Astrocyte (in vitro differentiated cells and primary cell): Measurements from ENCODE around the gene HBZ. TPM values are rescaled to one million over a fixed set of nuclear protein-coding genes. Genes with fewer than 3 reads are reported as not detected.

Experiments used
- DNase-seq: peaks from one replicate; pipeline ENCODE4 v3.0.0-alpha.2; 2010; ENCODE audit warnings: low read depth
- FAIRE-seq: peaks from 2 replicates; lab custom pipeline; 2011; peaks lifted over from hg19 to GRCh38; lab: Jason Lieb, UNC
- H2AFZ ChIP-seq: 2 replicates; pipeline ENCODE4 v1.6.0; 2012; ENCODE audit warnings: low read depth, low read length, inconsistent platforms
- H3K27ac ChIP-seq: 2 replicates; pipeline ENCODE4 v1.5.1; 2011; ENCODE audit warnings: low read depth, low read length, inconsistent platforms
- H3K27me3 ChIP-seq: 2 replicates; pipeline ENCODE4 v1.6.0; 2011; ENCODE audit warnings: low read length, inconsistent platforms; ENCODE audit not compliant: insufficient read depth
- H3K36me3 ChIP-seq: 2 replicates; pipeline ENCODE4 v1.5.1; 2011; ENCODE audit warnings: low read length, inconsistent platforms; ENCODE audit not compliant: insufficient read depth
- H3K4me1 ChIP-seq: 2 replicates; pipeline ENCODE4 v1.5.1; 2011; ENCODE audit warnings: low read length, inconsistent platforms; ENCODE audit not compliant: insufficient read depth
- H3K4me2 ChIP-seq: 2 replicates; pipeline ENCODE4 v1.6.0; 2012; ENCODE audit warnings: low read length, inconsistent platforms
- H3K4me3 ChIP-seq: 2 replicates; pipeline ENCODE4 v1.5.1; 2011; ENCODE audit warnings: low read depth, mild to moderate bottlenecking, low read length, inconsistent platforms; ENCODE audit not compliant: insufficient read depth
- H3K79me2 ChIP-seq: 2 replicates; pipeline ENCODE4 v1.6.0; 2012; ENCODE audit warnings: mild to moderate bottlenecking, low read length, inconsistent platforms; ENCODE audit not compliant: insufficient read depth
- H3K9ac ChIP-seq: 2 replicates; pipeline ENCODE4 v1.6.0; 2012; ENCODE audit warnings: mild to moderate bottlenecking, low read length, inconsistent platforms
- H3K9me3 ChIP-seq: 2 replicates; pipeline ENCODE4 v1.5.1; 2012; ENCODE audit warnings: low read depth, mild to moderate bottlenecking, low read length, inconsistent platforms; ENCODE audit not compliant: insufficient read depth
- H4K20me1 ChIP-seq: 2 replicates; pipeline ENCODE4 v1.6.0; 2012; ENCODE audit warnings: low read length, inconsistent platforms; ENCODE audit not compliant: insufficient read depth
- H3K27ac Mint-ChIP-seq: one replicate; pipeline ENCODE4 v1.8.0; 2021; ENCODE audit warnings: mild to moderate bottlenecking, mixed read lengths; ENCODE audit not compliant: unreplicated experiment
- H3K27me3 Mint-ChIP-seq: one replicate; pipeline ENCODE4 v1.8.0; 2021; ENCODE audit warnings: low read depth, mixed read lengths; ENCODE audit not compliant: unreplicated experiment
- H3K36me3 Mint-ChIP-seq: one replicate; pipeline ENCODE4 v1.8.0; 2021; ENCODE audit warnings: low read depth, mixed read lengths; ENCODE audit not compliant: unreplicated experiment
- H3K4me1 Mint-ChIP-seq: one replicate; pipeline ENCODE4 v1.8.0; 2021; ENCODE audit warnings: low read depth, mixed read lengths; ENCODE audit not compliant: unreplicated experiment
- H3K4me3 Mint-ChIP-seq: one replicate; pipeline ENCODE4 v1.8.0; 2021; ENCODE audit warnings: mild to moderate bottlenecking, moderate library complexity, mixed read lengths; ENCODE audit not compliant: unreplicated experiment
- H3K9me3 Mint-ChIP-seq: one replicate; pipeline ENCODE4 v1.8.0; 2021; ENCODE audit warnings: mild to moderate bottlenecking, mixed read lengths; ENCODE audit not compliant: unreplicated experiment
- CTCF ChIP-seq: IDR thresholded peaks from 2 replicates; pipeline ENCODE4 v1.5.1; 2011; ENCODE audit warnings: low read depth, mild to moderate bottlenecking, inconsistent platforms, low read length, moderate library complexity; ENCODE audit not compliant: insufficient read depth
- EZH2 ChIP-seq: IDR thresholded peaks from 2 replicates; pipeline ENCODE4 v1.6.1; 2012; ENCODE audit warnings: mild to moderate bottlenecking, low read length, inconsistent platforms; ENCODE audit not compliant: insufficient read depth
- total RNA-seq: library from RNA; stranded (reverse); gene quantifications from 2 replicates; pipeline ENCODE4 v1.2.1, GENCODE V29; 2021

HBZ gene
- total RNA-seq, 1 donor from 2014 or later: not detected

GRCh38 chr16:114327-114726 is 38.1 kb upstream of the HBZ start:
- no peaks in the 10 kb centered on the region for H3K9me3 ChIP-seq
- H3K27ac ChIP-seq: no peak overlapping the region
- H3K4me3 Mint-ChIP-seq: no peak overlapping the region
- DNase-seq: no peak
- no peak overlapping the region for H2AFZ ChIP-seq
- H3K79me2 ChIP-seq: no peaks in the 10 kb centered on the region
- H3K4me1 Mint-ChIP-seq: peaks cover 13% of the 10 kb centered on the region
- H3K27me3 Mint-ChIP-seq: no peaks in the 10 kb centered on the region
- TF ChIP-seq CTCF (no peak), EZH2 (no peak)
- FAIRE-seq: no peak
- H3K4me2 ChIP-seq: no peak overlapping the region
- no peak overlapping the region for H3K9ac ChIP-seq
- no peak overlapping the region for H3K4me3 ChIP-seq
- peaks cover 16% of the 10 kb centered on the region for H3K4me1 ChIP-seq
- no peaks in the 10 kb centered on the region for H3K9me3 Mint-ChIP-seq
- H3K36me3 ChIP-seq: peaks cover 15% of the 10 kb centered on the region
- H3K36me3 Mint-ChIP-seq: peaks cover 27% of the 10 kb centered on the region
- H3K27me3 ChIP-seq: no peaks in the 10 kb centered on the region
- H3K27ac Mint-ChIP-seq: no peak overlapping the region
- peaks cover 37% of the 10 kb centered on the region for H4K20me1 ChIP-seq

- TF ChIP-seq CTCF (no peak), EZH2 (no peak)
- Mint-ChIP-seq H3K4me3 (no peak overlapping the region), H3K36me3 (peaks cover 26% of the 10 kb centered on the region), H3K9me3 (no peaks in the 10 kb centered on the region), H3K27me3 (no peaks in the 10 kb centered on the region), H3K27ac (no peak overlapping the region), H3K4me1 (peaks cover 13% of the 10 kb centered on the region)
- peaks cover 54% of the 10 kb centered on the region for H4K20me1 ChIP-seq
- no peaks in the 10 kb centered on the region for H3K9me3 ChIP-seq
- no peak overlapping the region for H3K27ac ChIP-seq
- H3K4me2 ChIP-seq: no peak overlapping the region
- no peaks in the 10 kb centered on the region for H3K79me2 ChIP-seq
- H3K9ac ChIP-seq: no peak overlapping the region
- peaks cover 16% of the 10 kb centered on the region for H3K4me1 ChIP-seq
- H3K36me3 ChIP-seq: peaks cover 13% of the 10 kb centered on the region
- DNase-seq (no peak), FAIRE-seq (no peak)
- H3K4me3 ChIP-seq: no peak overlapping the region
- no peaks in the 10 kb centered on the region for H3K27me3 ChIP-seq
- H2AFZ ChIP-seq: no peak overlapping the region
Observed at GRCh38 chr16:116015-116414, 36.4 kb upstream of the HBZ start.
